ENCODE results near the gene TNPO1. TPM values are rescaled to one million over a fixed set of nuclear protein-coding genes. Genes with fewer than 3 reads are reported as not detected.

TNPO1 gene
- total and polyA plus RNA-seq, 2 of the 8 experiments (the other 6 are each of a cell fraction or from before 2014, with no cell fraction given) = 38.5 to 211 TPM

- no peaks in the 10 kb centered on the region for H3K9me3 ChIP-seq (ENCODE audit: insufficient read depth in 2 of 2, low read depth in 1 of 2, low read length in 1 of 2)
- no peak overlapping the region for H3K23ac ChIP-seq (ENCODE audit: insufficient read length)
- no peak overlapping the region for H2BK12ac ChIP-seq (ENCODE audit: low read depth, low read length)
- H4K20me1 ChIP-seq (replicated peaks in 1 of 2; ENCODE audit: control insufficient read depth in 1 of 2, insufficient read depth in 2 of 2, low read length in 2 of 2) = peaks cover 5 to 7% of the 10 kb centered on the region in 2 experiments
- no peak overlapping the region for H2BK5ac ChIP-seq (ENCODE audit: low read depth, low read length)
- H3K79me2 ChIP-seq (ENCODE audit: control insufficient read depth in 1 of 2, insufficient read depth in 2 of 2, low read length in 2 of 2) = peaks cover 13 to 83% of the 10 kb centered on the region in 2 experiments
- peaks cover 3% of the 10 kb centered on the region for H3K23me2 ChIP-seq (ENCODE audit: low read depth, low read length)
- POLR2A ChIA-PET (ENCODE audit: partially characterized antibody) = interaction anchor here (0.9 to 3.5 kb wide), 5 partner anchors 8 to 59 kb away, joined by 3 to 18 read pairs (median 8); partner anchors contain the start of gene TNPO1
- CTCF ChIA-PET (ENCODE audit: partially characterized antibody) = interaction anchor here (0.6 to 1.8 kb wide), 7 partner anchors 32 to 1216 kb away, joined by 3 to 6 read pairs (median 3); no protein-coding TSS in a partner anchor
- H3K36me3 ChIP-seq (ENCODE audit: control insufficient read depth in 2 of 4, insufficient read depth in 4 of 4, low read length in 3 of 4) = peaks cover 2 to 28% (median 3%) of the 10 kb centered on the region in 4 experiments; a peak in 2 of 8 replicates
- no peaks in the 10 kb centered on the region; the same call in 1 of the 2 replicates for H3K79me1 ChIP-seq (ENCODE audit: low read depth, low read length)
- H2BK20ac ChIP-seq (ENCODE audit: low read length) = no peak overlapping the region
- no peak overlapping the region for H3K56ac ChIP-seq (replicated peaks; ENCODE audit: insufficient read length, low read depth, low read length)
- no peak overlapping the region for H2AFZ ChIP-seq (ENCODE audit: low read length)
- H3K4me1 ChIP-seq (replicated peaks in 1 of 4; ENCODE audit: control insufficient read depth in 3 of 4, insufficient read depth in 4 of 4, low read length in 3 of 4) = peaks cover 0 to 5% (median 2%) of the 10 kb centered on the region in 4 experiments; a peak in 2 of 7 replicates
- TF ChIP-seq KDM5A (IDR thresholded peaks at IDR 0.05; ENCODE audit: low read length) = no peak
- H3K4ac ChIP-seq (replicated peaks; ENCODE audit: insufficient read length, low read depth, low read length) = no peak overlapping the region
- H3K27me3 ChIP-seq (replicated peaks in 1 of 4; ENCODE audit: control insufficient read depth in 3 of 4, extremely low read depth in 1 of 4, insufficient read depth in 3 of 4, low read length in 3 of 4) = no peaks in the 10 kb centered on the region
- WGBS, 2 experiments (ENCODE audit: extremely low coverage in 1 of 2, insufficient coverage in 1 of 2, insufficient read length in 1 of 2, insufficient replicate concordance in 2 of 2, low coverage in 1 of 2, low lambda C conversion rate in 2 of 2, missing lambda C conversion rate in 1 of 2) = 54% methylated on average over 4 of the region's 4 CpGs; no CpG with 5 or more reads in 1 of the 2 experiments
- no peak overlapping the region for H4K8ac ChIP-seq (ENCODE audit: extremely low read depth, insufficient read depth, low read length)
- H2BK120ac ChIP-seq (replicated peaks; ENCODE audit: low read depth, low read length) = no peak overlapping the region
- no peak for FAIRE-seq
- H3K4me2 ChIP-seq (ENCODE audit: insufficient read depth in 1 of 2, low read depth in 2 of 2, low read length in 2 of 2) = peak overlapping the region; percentile 71 to 75
- H3K27ac ChIP-seq (ENCODE audit: low read depth, low read length) = no peak overlapping the region
- no peak overlapping the region for H4K5ac ChIP-seq (ENCODE audit: insufficient read length, low read depth, low read length)
- no peak for DNase-seq (ENCODE audit: low read depth in 1 of 2, low spot score in 2 of 2)
- H3K14ac ChIP-seq (ENCODE audit: insufficient read length) = no peak overlapping the region
- H2AK5ac ChIP-seq (ENCODE audit: low read depth, low read length) = no peak overlapping the region
- H2BK15ac ChIP-seq (ENCODE audit: low read length) = no peak overlapping the region
- no peak overlapping the region for H3K18ac ChIP-seq (ENCODE audit: extremely low read depth, low read length)
- H4K91ac ChIP-seq (replicated peaks; ENCODE audit: insufficient read length, low read length) = no peak overlapping the region
- peak overlapping the region; percentile 86 to 99 (median 94); a peak in 7 of 8 replicates for H3K4me3 ChIP-seq (ENCODE audit: extremely low read depth in 1 of 4, insufficient read depth in 2 of 4, low read depth in 3 of 4, low read length in 4 of 4)
- peak overlapping the region in 1 of 4 experiments; percentile 93; a peak in 1 of 7 replicates for H3K9ac ChIP-seq (replicated peaks in 1 of 4; ENCODE audit: extremely low read depth in 1 of 4, low read depth in 3 of 4, low read length in 3 of 4)
These were observed 33.1 kb downstream of the TNPO1 start for GRCh38 chr5:72849546-72849945.

Measured in H1 (cell line).